ENCODE results near the gene PRPSAP1. TPM values are rescaled to one million over a fixed set of nuclear protein-coding genes. Genes with fewer than 3 reads are reported as not detected.

PRPSAP1 gene
- total and polyA plus RNA-seq, 2 of the 8 experiments (the other 6 are each of a cell fraction or from before 2014, with no cell fraction given), result 32.0 to 54.2 TPM

DNA sequence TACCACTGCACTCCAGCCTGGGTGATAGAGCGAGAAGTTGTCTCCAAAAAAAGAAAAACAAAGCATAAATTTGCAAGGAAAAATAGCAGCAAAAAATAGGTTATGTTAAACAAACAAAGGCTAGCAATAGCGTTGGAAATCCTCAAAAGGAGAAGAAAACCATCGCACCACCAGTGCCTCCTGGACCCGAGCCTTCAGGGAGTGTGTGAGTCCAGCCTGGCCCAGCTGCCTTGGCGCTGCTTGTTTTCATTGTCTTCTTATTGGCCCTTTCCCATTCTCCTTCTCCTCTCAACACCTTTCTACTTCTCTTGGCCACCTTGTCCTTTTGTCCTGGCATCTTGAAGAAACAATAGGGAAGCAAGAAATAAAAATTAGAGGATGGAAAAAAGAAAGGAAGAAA, 93.0 kb downstream of the PRPSAP1 start (continued):
- TF ChIP-seq CEBPB (IDR thresholded peaks at IDR 0.05; ENCODE audit: low read depth, low read length) (no peak), SP1 (IDR thresholded peaks at IDR 0.05; ENCODE audit: low read depth, low read length) (no peak), KDM1A (IDR thresholded peaks at IDR 0.05; ENCODE audit: borderline replicate concordance, low read length) (no peak)
